ENCODE measurements around the gene ADAMTS2.
"Not testable (repeated sequence)": the region's sequence is repeated elsewhere in the genome, so short reads cannot be mapped to it uniquely, and the experiment has no call there.

ADAMTS2 gene

GRCh38 chr5:179113945-179114641 is 231.2 kb downstream of the ADAMTS2 start:
- H3K4me1 Mint-ChIP-seq = no peaks in the 10 kb centered on the region
- no peak overlapping the region for H3K4me3 Mint-ChIP-seq
- no peaks in the 10 kb centered on the region for H3K27me3 Mint-ChIP-seq
- ATAC-seq (ENCODE audit: low read depth) = no peak
- H3K27ac Mint-ChIP-seq = no peak overlapping the region
- DNase-seq (ENCODE audit: low spot score in 2 of 2) = no peak
- H3K9me3 Mint-ChIP-seq = peaks cover 11% of the 10 kb centered on the region
- H3K36me3 Mint-ChIP-seq = no peaks in the 10 kb centered on the region

GRCh38 chr5:179113143-179113530 is 232.1 kb downstream of the ADAMTS2 start:
- Mint-ChIP-seq H3K9me3 (peaks cover 12% of the 10 kb centered on the region), H3K27ac (no peak overlapping the region), H3K36me3 (no peaks in the 10 kb centered on the region), H3K4me1 (no peaks in the 10 kb centered on the region), H3K27me3 (no peaks in the 10 kb centered on the region), H3K4me3 (no peak overlapping the region)
- ATAC-seq (ENCODE audit: low read depth) = no peak
- no peak for DNase-seq (ENCODE audit: low spot score in 2 of 2)

- Mint-ChIP-seq H3K9me3 (peaks cover 14% of the 10 kb centered on the region), H3K27ac (no peak overlapping the region), H3K27me3 (no peaks in the 10 kb centered on the region), H3K4me1 (no peaks in the 10 kb centered on the region), H3K4me3 (no peak overlapping the region), H3K36me3 (no peaks in the 10 kb centered on the region)
- ATAC-seq (ENCODE audit: low read depth) (no peak), DNase-seq (ENCODE audit: low spot score in 2 of 2) (no peak)
These were observed 232.7 kb downstream of the ADAMTS2 start for GRCh38 chr5:179112469-179113142.

GRCh38 chr5:179111267-179112207 is 233.7 kb downstream of the ADAMTS2 start:
- ATAC-seq (ENCODE audit: low read depth) (no peak), DNase-seq (ENCODE audit: low spot score in 2 of 2) (no peak)
- H3K4me1 Mint-ChIP-seq = no peaks in the 10 kb centered on the region
- no peak overlapping the region for H3K4me3 Mint-ChIP-seq
- H3K27ac Mint-ChIP-seq = no peak overlapping the region
- no peaks in the 10 kb centered on the region for H3K27me3 Mint-ChIP-seq
- H3K36me3 Mint-ChIP-seq = no peaks in the 10 kb centered on the region
- peaks cover 16% of the 10 kb centered on the region for H3K9me3 Mint-ChIP-seq

- Mint-ChIP-seq H3K36me3 (no peaks in the 10 kb centered on the region), H3K4me1 (no peaks in the 10 kb centered on the region), H3K4me3 (no peak overlapping the region), H3K27ac (no peak overlapping the region), H3K27me3 (no peaks in the 10 kb centered on the region), H3K9me3 (peaks cover 16% of the 10 kb centered on the region)
- ATAC-seq (ENCODE audit: low read depth) (no peak), DNase-seq (ENCODE audit: low spot score in 2 of 2) (no peak)
These were observed 234.7 kb downstream of the ADAMTS2 start for GRCh38 chr5:179110528-179110927.

GRCh38 chr5:179101282-179101681 is 244.0 kb downstream of the ADAMTS2 start:
- not testable (repeated sequence) for H3K36me3 Mint-ChIP-seq; DNase-seq (ENCODE audit: low spot score in 2 of 2); H3K27me3 Mint-ChIP-seq; ATAC-seq (ENCODE audit: low read depth); H3K4me3 Mint-ChIP-seq; H3K9me3 Mint-ChIP-seq; H3K4me1 Mint-ChIP-seq; H3K27ac Mint-ChIP-seq

GRCh38 chr5:179089502-179089901 is 255.8 kb downstream of the ADAMTS2 start:
- Mint-ChIP-seq H3K27ac (no peak overlapping the region), H3K4me3 (no peak overlapping the region), H3K4me1 (no peaks in the 10 kb centered on the region), H3K36me3 (peaks cover 8% of the 10 kb centered on the region), H3K9me3 (peaks cover 35% of the 10 kb centered on the region), H3K27me3 (no peaks in the 10 kb centered on the region)
- no peak for ATAC-seq (ENCODE audit: low read depth)
- no peak for DNase-seq (ENCODE audit: low spot score in 2 of 2)

- Mint-ChIP-seq H3K4me1 (no peaks in the 10 kb centered on the region), H3K9me3 (peaks cover 26% of the 10 kb centered on the region), H3K27ac (no peak overlapping the region), H3K4me3 (no peak overlapping the region), H3K36me3 (peaks cover 41% of the 10 kb centered on the region), H3K27me3 (no peaks in the 10 kb centered on the region)
- ATAC-seq (ENCODE audit: low read depth) (no peak), DNase-seq (ENCODE audit: low spot score in 2 of 2) (no peak)
These were observed 264.5 kb downstream of the ADAMTS2 start for GRCh38 chr5:179080724-179081123.

GRCh38 chr5:179079165-179079987 is 265.9 kb downstream of the ADAMTS2 start:
- H3K4me3 Mint-ChIP-seq = no peak overlapping the region
- H3K4me1 Mint-ChIP-seq = no peaks in the 10 kb centered on the region
- no peak for DNase-seq (ENCODE audit: low spot score in 2 of 2)
- H3K36me3 Mint-ChIP-seq = peaks cover 46% of the 10 kb centered on the region
- H3K9me3 Mint-ChIP-seq = peaks cover 25% of the 10 kb centered on the region
- no peaks in the 10 kb centered on the region for H3K27me3 Mint-ChIP-seq
- H3K27ac Mint-ChIP-seq = no peak overlapping the region
- ATAC-seq (ENCODE audit: low read depth) = no peak

- Mint-ChIP-seq H3K9me3 (peaks cover 15% of the 10 kb centered on the region), H3K27ac (no peak overlapping the region), H3K36me3 (peaks cover 56% of the 10 kb centered on the region), H3K4me1 (peaks cover 7% of the 10 kb centered on the region), H3K27me3 (no peaks in the 10 kb centered on the region), H3K4me3 (no peak overlapping the region)
- no peak for DNase-seq (ENCODE audit: low spot score in 2 of 2)
- ATAC-seq (ENCODE audit: low read depth) = no peak
These were observed 279.6 kb downstream of the ADAMTS2 start for GRCh38 chr5:179065703-179066102.

- ATAC-seq (ENCODE audit: low read depth) (no peak), DNase-seq (ENCODE audit: low spot score in 2 of 2) (no peak)
- Mint-ChIP-seq H3K27me3 (peaks cover 1% of the 10 kb centered on the region), H3K4me3 (peak overlapping the region; percentile 91), H3K4me1 (peaks cover 12% of the 10 kb centered on the region), H3K9me3 (peaks cover 13% of the 10 kb centered on the region), H3K36me3 (peaks cover 33% of the 10 kb centered on the region), H3K27ac (no peak overlapping the region)
These were observed 284.2 kb downstream of the ADAMTS2 start for GRCh38 chr5:179061025-179061424.
